SK-N-SH treated with all-trans-retinoic acid at 6 μM for 48 hours (cell line): ENCODE results near the gene KATNA1.

Experiments
- CSDC2 ChIP-seq: fragments of 250-450 bp; sonication (Bioruptor Pico); IDR thresholded peaks from 2 replicates; pipeline ENCODE4 v1.5.0; 2020; ENCODE audit warnings: mild to moderate bottlenecking, moderate library complexity
- GLIS3 ChIP-seq: fragments of 250-450 bp; sonication (Bioruptor Pico); IDR thresholded peaks from 2 replicates; pipeline ENCODE4 v1.5.0; 2020; ENCODE audit warnings: mild to moderate bottlenecking, moderate library complexity
- PATZ1 ChIP-seq: fragments of 250-450 bp; sonication (Bioruptor Pico); IDR thresholded peaks from 2 replicates; pipeline ENCODE4 v1.8.0; 2020; ENCODE audit warnings: mild to moderate bottlenecking, moderate library complexity, borderline replicate concordance
- POU6F1 ChIP-seq: fragments of 250-450 bp; sonication (Bioruptor Pico); IDR thresholded peaks from 2 replicates; pipeline ENCODE4 v1.8.0; 2021; ENCODE audit warnings: low read depth, mild to moderate bottlenecking, moderate library complexity, borderline replicate concordance
- PPARA ChIP-seq: fragments of 250-450 bp; sonication (Bioruptor Pico); IDR thresholded peaks from 2 replicates; pipeline ENCODE4 v1.5.0; 2020; ENCODE audit warnings: mild to moderate bottlenecking, borderline replicate concordance
- RARB ChIP-seq: fragments of 250-450 bp; sonication (Bioruptor Pico); IDR thresholded peaks from 2 replicates; pipeline ENCODE4 v1.8.0; 2021; ENCODE audit warnings: mild to moderate bottlenecking, moderate library complexity
- ZFP30 ChIP-seq: fragments of 450-650 bp; formaldehyde crosslinking; IDR thresholded peaks from 2 replicates; pipeline ENCODE4 v1.5.0; 2022; ENCODE audit warnings: mild to moderate bottlenecking, moderate library complexity

DNA sequence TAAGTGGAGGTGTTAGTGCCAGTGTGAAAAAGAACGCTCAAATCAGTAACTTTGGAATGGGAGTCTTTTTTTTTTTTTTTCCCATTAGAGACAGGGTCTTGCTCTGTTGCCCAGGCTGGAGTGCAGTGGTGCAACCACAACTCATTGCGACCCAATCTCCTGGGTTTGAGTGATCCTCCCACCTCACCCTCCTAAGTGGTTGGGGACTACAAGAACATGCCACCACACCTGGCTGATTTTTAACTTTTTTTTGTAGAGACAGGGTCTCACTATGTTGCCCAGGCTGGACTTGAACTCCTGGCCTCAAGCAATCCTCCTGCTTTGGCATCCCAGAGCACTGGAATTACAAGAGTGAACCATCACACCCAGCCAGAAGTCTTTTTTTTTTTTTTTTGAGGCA, 49.7 kb upstream of the KATNA1 start:
- TF ChIP-seq POU6F1 (CRISPR knock-in tag) = no peak
- no peak for TF ChIP-seq CSDC2 (CRISPR knock-in tag)
- no peak for TF ChIP-seq PATZ1 (CRISPR knock-in tag)
- no peak for TF ChIP-seq ZFP30 (CRISPR knock-in tag)
- no peak for TF ChIP-seq RARB (CRISPR knock-in tag)
- TF ChIP-seq PPARA (CRISPR knock-in tag) = no peak
- TF ChIP-seq GLIS3 = no peak
